ENCODE results near the gene SIGLEC5. TPM values are rescaled to one million over a fixed set of nuclear protein-coding genes. Genes with fewer than 3 reads are reported as not detected.

SIGLEC5 gene
- total and polyA plus RNA-seq, 2 of the 13 experiments (the other 11 are each of a cell fraction or from before 2014, with no cell fraction given): not detected

- DNase-seq (ENCODE audit: low spot score) (no peak), ATAC-seq (no peak), FAIRE-seq (no peak)
- H3K79me2 ChIP-seq (ENCODE audit: insufficient read depth, low read length): no peaks in the 10 kb centered on the region
- H3K4me2 ChIP-seq (ENCODE audit: low read depth, low read length): no peak overlapping the region
- no peak overlapping the region for H2AFZ ChIP-seq (ENCODE audit: low read length)
- H3K27me3 ChIP-seq (ENCODE audit: control insufficient read depth in 1 of 2, insufficient read depth in 2 of 2, low read length in 2 of 2): peaks cover 0 to 37% of the 10 kb centered on the region in 2 experiments; a peak in 4 of 5 replicates
- peak; percentile 91 for TF ChIP-seq MNT (IDR thresholded peaks at IDR 0.05)
- no peak for TF ChIP-seq ZSCAN5A (CRISPR knock-in tag; IDR thresholded peaks at IDR 0.05; ENCODE audit: borderline replicate concordance)
- ChIA-PET POLR2A (no interaction called here), CTCF (ENCODE audit: low intra/inter-chr PET ratio, low total read pairs) (no interaction called here)
- H3K9me3 ChIP-seq (ENCODE audit: low read length): no peaks in the 10 kb centered on the region
- no peak overlapping the region for H3K9ac ChIP-seq (ENCODE audit: insufficient read depth, low read depth, low read length)
- no peaks in the 10 kb centered on the region for H3K4me1 ChIP-seq (ENCODE audit: insufficient read depth, low read length)
- WGBS (ENCODE audit: low lambda C conversion rate): 49% methylated on average over 9 of the region's 14 CpGs
- in situ Hi-C loops (cut with HindIII; ENCODE audit: extremely low pct_ligation_motif_present, low pct_unique_long_range_greater_than_20kb): loop anchor here (25.0 kb wide), 1 partner anchor 341 kb away; no protein-coding TSS in a partner anchor
- intact Hi-C loops (cut with micrococcal nuclease; ENCODE audit: unreplicated experiment): no loop called here
- H3K4me3 ChIP-seq (replicated peaks in 1 of 3; ENCODE audit: insufficient read depth in 1 of 3, low read depth in 2 of 3, low read length in 3 of 3): no peak overlapping the region
- H4K20me1 ChIP-seq (ENCODE audit: insufficient read depth, low read length): no peaks in the 10 kb centered on the region
- H3K27ac ChIP-seq (ENCODE audit: extremely low read length, insufficient read depth, low read length): no peak overlapping the region
- no peaks in the 10 kb centered on the region for H3K36me3 ChIP-seq (replicated peaks in 1 of 2; ENCODE audit: control insufficient read depth in 1 of 2, insufficient read depth in 2 of 2, low read length in 2 of 2)
- no TSS peak for BruUV-seq (replicated peaks)
Measured at GRCh38 chr19:51628153-51628939, 1.9 kb downstream of the SIGLEC5 start.
